ENCODE measurements around the gene HSPB9. TPM values are rescaled to one million over a fixed set of nuclear protein-coding genes. Genes with fewer than 3 reads are reported as not detected.

Gene HSPB9
- total RNA-seq, 1 experiment from 2014 or later = not detected

DNA sequence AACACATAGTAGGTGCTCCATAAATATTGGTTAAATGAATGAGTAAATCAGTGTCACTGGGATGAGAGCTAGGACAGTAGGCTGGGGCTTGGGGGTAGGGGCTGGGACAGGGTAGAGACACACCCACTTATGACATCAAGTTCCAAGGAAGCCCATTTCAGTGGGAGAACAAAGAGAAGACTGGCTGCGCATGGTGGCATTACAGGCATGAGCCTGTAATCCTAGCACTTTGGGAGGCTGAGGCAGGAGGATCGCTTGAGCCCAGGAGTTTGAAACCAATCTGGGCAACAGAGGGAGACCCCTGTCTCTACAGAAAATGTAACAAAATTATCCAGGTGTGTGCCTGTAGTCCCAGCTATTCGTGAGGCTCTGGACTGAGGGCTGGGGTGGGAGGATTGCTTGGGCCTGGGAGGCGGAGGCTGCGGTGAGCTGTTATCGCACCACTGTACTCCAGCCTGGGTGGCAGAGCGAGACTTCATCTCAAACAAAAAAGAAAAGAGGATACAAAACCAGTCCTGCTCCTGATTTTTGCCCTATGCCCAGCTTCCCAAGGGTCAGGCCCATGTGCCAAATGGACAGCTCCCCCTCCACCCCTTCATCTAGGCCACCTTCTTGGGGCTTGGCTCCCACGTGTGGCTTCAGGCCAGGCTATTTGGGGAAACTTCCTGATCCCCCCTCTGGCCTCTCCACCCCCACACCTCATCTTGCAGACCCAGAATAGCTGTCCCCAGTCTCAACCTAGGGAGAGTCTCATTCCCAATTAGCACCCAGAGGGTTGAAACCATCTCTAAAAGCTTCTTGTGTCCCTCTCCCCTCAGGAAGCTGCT, 31.4 kb upstream of the HSPB9 start:
- BruUV-seq (replicated peaks) = no TSS peak
- H3K27me3 Mint-ChIP-seq (ENCODE audit: insufficient read depth, unreplicated experiment) = peaks cover 21% of the 10 kb centered on the region
- no peak overlapping the region for H3K4me3 Mint-ChIP-seq (ENCODE audit: unreplicated experiment)
- DNase-seq (ENCODE audit: unreplicated experiment) = no peak
- CTCF ChIA-PET = interaction anchor here (0.6 to 2.6 kb wide), 3 partner anchors 23 to 54 kb away, joined by 3 to 8 read pairs (median 4); no protein-coding TSS in a partner anchor
- TF ChIP-seq, protein P1, sequence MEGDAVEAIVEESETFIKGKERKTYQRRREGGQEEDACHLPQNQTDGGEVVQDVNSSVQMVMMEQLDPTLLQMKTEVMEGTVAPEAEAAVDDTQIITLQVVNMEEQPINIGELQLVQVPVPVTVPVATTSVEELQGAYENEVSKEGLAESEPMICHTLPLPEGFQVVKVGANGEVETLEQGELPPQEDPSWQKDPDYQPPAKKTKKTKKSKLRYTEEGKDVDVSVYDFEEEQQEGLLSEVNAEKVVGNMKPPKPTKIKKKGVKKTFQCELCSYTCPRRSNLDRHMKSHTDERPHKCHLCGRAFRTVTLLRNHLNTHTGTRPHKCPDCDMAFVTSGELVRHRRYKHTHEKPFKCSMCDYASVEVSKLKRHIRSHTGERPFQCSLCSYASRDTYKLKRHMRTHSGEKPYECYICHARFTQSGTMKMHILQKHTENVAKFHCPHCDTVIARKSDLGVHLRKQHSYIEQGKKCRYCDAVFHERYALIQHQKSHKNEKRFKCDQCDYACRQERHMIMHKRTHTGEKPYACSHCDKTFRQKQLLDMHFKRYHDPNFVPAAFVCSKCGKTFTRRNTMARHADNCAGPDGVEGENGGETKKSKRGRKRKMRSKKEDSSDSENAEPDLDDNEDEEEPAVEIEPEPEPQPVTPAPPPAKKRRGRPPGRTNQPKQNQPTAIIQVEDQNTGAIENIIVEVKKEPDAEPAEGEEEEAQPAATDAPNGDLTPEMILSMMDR (IDR thresholded peaks at IDR 0.05; ENCODE audit: unreplicated experiment) = no peak
- no peaks in the 10 kb centered on the region for H3K4me1 Mint-ChIP-seq (ENCODE audit: insufficient read depth, unreplicated experiment)
- POLR2A ChIA-PET = interaction anchor here (1.2 kb wide), 1 partner anchor 11 kb away, joined by 3 read pairs; no protein-coding TSS in a partner anchor
- H3K36me3 Mint-ChIP-seq (ENCODE audit: insufficient read depth, unreplicated experiment) = no peaks in the 10 kb centered on the region
- no peaks in the 10 kb centered on the region for H3K9me3 Mint-ChIP-seq (ENCODE audit: unreplicated experiment)
- intact Hi-C loops (cut with micrococcal nuclease) = no loop called here
- no peak overlapping the region for H3K27ac Mint-ChIP-seq (ENCODE audit: low read depth, unreplicated experiment)

DNA sequence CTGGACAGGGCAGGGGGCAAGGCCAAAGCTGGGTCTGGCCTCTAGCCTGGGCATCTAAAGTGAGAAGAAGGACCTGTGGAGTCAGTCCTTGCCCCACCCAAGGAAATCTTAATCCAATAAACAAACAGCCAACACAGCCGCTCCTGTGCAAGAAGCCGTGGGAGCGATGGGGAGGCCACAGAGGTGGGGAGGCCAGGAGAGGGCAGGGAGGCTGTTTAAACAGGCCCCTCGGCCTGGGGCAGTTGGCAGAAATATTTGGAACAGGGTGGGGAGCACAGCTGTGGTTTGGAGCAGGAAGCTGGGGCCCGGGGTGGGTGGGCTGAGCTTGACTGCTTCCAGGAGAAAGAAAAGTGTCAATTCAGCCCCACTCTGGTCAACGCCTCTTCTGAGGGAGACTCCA, 29.7 kb upstream of the HSPB9 start:
- Mint-ChIP-seq H3K9me3 (ENCODE audit: unreplicated experiment) (no peaks in the 10 kb centered on the region), H3K27ac (ENCODE audit: low read depth, unreplicated experiment) (no peak overlapping the region), H3K27me3 (ENCODE audit: insufficient read depth, unreplicated experiment) (peaks cover 21% of the 10 kb centered on the region), H3K36me3 (ENCODE audit: insufficient read depth, unreplicated experiment) (no peaks in the 10 kb centered on the region), H3K4me3 (ENCODE audit: unreplicated experiment) (no peak overlapping the region), H3K4me1 (ENCODE audit: insufficient read depth, unreplicated experiment) (no peaks in the 10 kb centered on the region)
- no TSS peak for BruUV-seq (replicated peaks)
- no peak for DNase-seq (ENCODE audit: unreplicated experiment)
- TF ChIP-seq, protein P1 (IDR thresholded peaks at IDR 0.05; ENCODE audit: unreplicated experiment) = no peak
- POLR2A ChIA-PET = interaction anchor here (0.6 kb wide), 1 partner anchor 160 kb away, joined by 3 read pairs; no protein-coding TSS in a partner anchor
- CTCF ChIA-PET = interaction anchor here (2.6 kb wide), 1 partner anchor 27 kb away, joined by 8 read pairs; no protein-coding TSS in a partner anchor
- intact Hi-C loops (cut with micrococcal nuclease) = no loop called here

DNA sequence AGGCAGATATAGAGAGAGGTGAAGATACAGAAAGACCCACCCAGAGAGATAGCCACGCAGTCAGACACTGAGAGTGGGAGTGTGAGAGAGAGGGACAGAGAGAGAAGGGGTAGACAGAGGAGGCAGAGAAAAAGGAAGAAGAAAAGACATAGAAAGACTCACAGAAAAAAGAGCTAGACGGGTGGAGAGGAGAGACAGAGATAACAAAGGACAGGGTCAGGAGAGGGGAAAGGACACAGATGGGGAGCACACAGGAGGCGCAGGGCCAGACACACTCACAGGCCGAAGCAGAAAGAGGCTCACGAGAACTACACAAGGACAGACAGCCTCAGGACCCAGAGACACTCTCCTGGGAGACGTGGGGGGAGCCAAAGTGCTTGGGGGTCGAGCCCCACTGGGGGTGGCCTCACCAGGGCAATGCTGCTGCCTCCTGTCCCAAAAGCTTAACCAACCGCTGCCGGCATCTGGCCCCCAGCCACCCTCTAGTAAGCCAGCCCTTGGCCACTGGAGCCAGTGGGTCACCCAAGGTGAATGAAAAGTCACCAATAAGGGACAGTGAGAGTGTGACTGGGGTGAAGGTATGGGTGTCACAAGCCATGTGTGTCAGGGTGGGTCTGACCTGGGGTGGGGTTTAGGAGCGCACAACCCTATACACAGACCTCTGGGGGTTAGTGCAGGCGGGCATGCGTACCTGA, 28.1 kb upstream of the HSPB9 start:
- intact Hi-C loops (cut with micrococcal nuclease) = no loop called here

More for the DNA sequence above, 28.1 kb upstream of the HSPB9 start:
- Mint-ChIP-seq H3K9me3 (ENCODE audit: unreplicated experiment) (no peaks in the 10 kb centered on the region), H3K36me3 (ENCODE audit: insufficient read depth, unreplicated experiment) (no peaks in the 10 kb centered on the region), H3K27ac (ENCODE audit: low read depth, unreplicated experiment) (no peak overlapping the region), H3K4me1 (ENCODE audit: insufficient read depth, unreplicated experiment) (no peaks in the 10 kb centered on the region), H3K27me3 (ENCODE audit: insufficient read depth, unreplicated experiment) (peaks cover 9% of the 10 kb centered on the region), H3K4me3 (ENCODE audit: unreplicated experiment) (no peak overlapping the region)
- TF ChIP-seq, protein P1 (IDR thresholded peaks at IDR 0.05; ENCODE audit: unreplicated experiment) = no peak
- no peak for DNase-seq (ENCODE audit: unreplicated experiment)
- POLR2A ChIA-PET = no interaction called here
- CTCF ChIA-PET = interaction anchor here (0.6 kb wide), 1 partner anchor 22 kb away, joined by 3 read pairs; no protein-coding TSS in a partner anchor
- BruUV-seq (replicated peaks) = no TSS peak

Data from MCF 10A (cell line).